ENCODE results near the gene MAML2.

MAML2 gene

GRCh38 chr11:96338910-96339705 lies 3.9 kb downstream of the MAML2 start:
- Histone ChIP-seq H3K27me3 (replicated peaks; ENCODE audit: control insufficient read depth, insufficient read depth, low read length) (no peaks in the 10 kb centered on the region), H3K36me3 (ENCODE audit: control insufficient read depth, insufficient read depth, low read length, severe bottlenecking) (peaks cover 6% of the 10 kb centered on the region), H3K9ac (ENCODE audit: low read length) (peak overlapping the region; percentile 98), H3K4me3 (ENCODE audit: low read length) (peak overlapping the region; percentile 99), H3K9me3 (ENCODE audit: control insufficient read depth, low read length) (no peaks in the 10 kb centered on the region), H3K4me1 (ENCODE audit: control insufficient read depth, insufficient read depth, low read length) (peaks cover 55% of the 10 kb centered on the region)
- DNase-seq (ENCODE audit: low read depth), result peak; percentile 71

- H3K9ac ChIP-seq (ENCODE audit: low read length), result peak overlapping the region; percentile 98
- H3K27me3 ChIP-seq (replicated peaks; ENCODE audit: control insufficient read depth, insufficient read depth, low read length), result no peaks in the 10 kb centered on the region
- peaks cover 6% of the 10 kb centered on the region for H3K36me3 ChIP-seq (ENCODE audit: control insufficient read depth, insufficient read depth, low read length, severe bottlenecking)
- DNase-seq (ENCODE audit: low read depth), result peak; percentile 78
- H3K4me1 ChIP-seq (ENCODE audit: control insufficient read depth, insufficient read depth, low read length), result peaks cover 59% of the 10 kb centered on the region
- H3K4me3 ChIP-seq (ENCODE audit: low read length), result peak overlapping the region; percentile 99
- H3K9me3 ChIP-seq (ENCODE audit: control insufficient read depth, low read length), result no peaks in the 10 kb centered on the region
These were observed 5.2 kb downstream of the MAML2 start for GRCh38 chr11:96337541-96338431.

- peaks cover 71% of the 10 kb centered on the region for H3K4me1 ChIP-seq (ENCODE audit: control insufficient read depth, insufficient read depth, low read length)
- no peaks in the 10 kb centered on the region for H3K27me3 ChIP-seq (replicated peaks; ENCODE audit: control insufficient read depth, insufficient read depth, low read length)
These were observed 7.6 kb downstream of the MAML2 start for GRCh38 chr11:96335388-96335787.

GRCh38 chr11:96334219-96334618 lies 8.8 kb downstream of the MAML2 start:
- Histone ChIP-seq H3K27me3 (replicated peaks; ENCODE audit: control insufficient read depth, insufficient read depth, low read length) (no peaks in the 10 kb centered on the region), H3K4me3 (ENCODE audit: low read length) (no peak overlapping the region), H3K9me3 (ENCODE audit: control insufficient read depth, low read length) (no peaks in the 10 kb centered on the region), H3K4me1 (ENCODE audit: control insufficient read depth, insufficient read depth, low read length) (peaks cover 71% of the 10 kb centered on the region), H3K9ac (ENCODE audit: low read length) (no peak overlapping the region), H3K36me3 (ENCODE audit: control insufficient read depth, insufficient read depth, low read length, severe bottlenecking) (peaks cover 6% of the 10 kb centered on the region)
- DNase-seq (ENCODE audit: low read depth), result no peak

More at GRCh38 chr11:96335388-96335787, 7.6 kb downstream of the MAML2 start:
- no peak for DNase-seq (ENCODE audit: low read depth)
- H3K36me3 ChIP-seq (ENCODE audit: control insufficient read depth, insufficient read depth, low read length, severe bottlenecking), result peaks cover 6% of the 10 kb centered on the region
- H3K9ac ChIP-seq (ENCODE audit: low read length), result no peak overlapping the region
- H3K9me3 ChIP-seq (ENCODE audit: control insufficient read depth, low read length), result no peaks in the 10 kb centered on the region
- H3K4me3 ChIP-seq (ENCODE audit: low read length), result no peak overlapping the region

- peaks cover 71% of the 10 kb centered on the region for H3K4me1 ChIP-seq (ENCODE audit: control insufficient read depth, insufficient read depth, low read length)
- no peaks in the 10 kb centered on the region for H3K27me3 ChIP-seq (replicated peaks; ENCODE audit: control insufficient read depth, insufficient read depth, low read length)
- peak overlapping the region; percentile 41 for H3K9ac ChIP-seq (ENCODE audit: low read length)
- H3K4me3 ChIP-seq (ENCODE audit: low read length), result no peak overlapping the region
- no peaks in the 10 kb centered on the region for H3K9me3 ChIP-seq (ENCODE audit: control insufficient read depth, low read length)
- H3K36me3 ChIP-seq (ENCODE audit: control insufficient read depth, insufficient read depth, low read length, severe bottlenecking), result peaks cover 6% of the 10 kb centered on the region
- peak; percentile 56 for DNase-seq (ENCODE audit: low read depth)
These were observed 9.7 kb downstream of the MAML2 start for GRCh38 chr11:96333191-96333719.

GRCh38 chr11:96332126-96332771 lies 10.7 kb downstream of the MAML2 start:
- peak overlapping the region; percentile 56 for H3K4me3 ChIP-seq (ENCODE audit: low read length)
- peaks cover 6% of the 10 kb centered on the region for H3K36me3 ChIP-seq (ENCODE audit: control insufficient read depth, insufficient read depth, low read length, severe bottlenecking)
- DNase-seq (ENCODE audit: low read depth), result no peak
- no peaks in the 10 kb centered on the region for H3K9me3 ChIP-seq (ENCODE audit: control insufficient read depth, low read length)
- no peaks in the 10 kb centered on the region for H3K27me3 ChIP-seq (replicated peaks; ENCODE audit: control insufficient read depth, insufficient read depth, low read length)
- peaks cover 62% of the 10 kb centered on the region for H3K4me1 ChIP-seq (ENCODE audit: control insufficient read depth, insufficient read depth, low read length)
- H3K9ac ChIP-seq (ENCODE audit: low read length), result peak overlapping the region; percentile 41

GRCh38 chr11:96331699-96332116 lies 11.3 kb downstream of the MAML2 start:
- Histone ChIP-seq H3K9ac (ENCODE audit: low read length) (peak overlapping the region; percentile 41), H3K4me1 (ENCODE audit: control insufficient read depth, insufficient read depth, low read length) (peaks cover 61% of the 10 kb centered on the region), H3K27me3 (replicated peaks; ENCODE audit: control insufficient read depth, insufficient read depth, low read length) (no peaks in the 10 kb centered on the region), H3K36me3 (ENCODE audit: control insufficient read depth, insufficient read depth, low read length, severe bottlenecking) (peaks cover 6% of the 10 kb centered on the region), H3K4me3 (ENCODE audit: low read length) (peak overlapping the region; percentile 56), H3K9me3 (ENCODE audit: control insufficient read depth, low read length) (no peaks in the 10 kb centered on the region)
- no peak for DNase-seq (ENCODE audit: low read depth)

- no peak overlapping the region for H3K9ac ChIP-seq (ENCODE audit: low read length)
- no peaks in the 10 kb centered on the region for H3K9me3 ChIP-seq (ENCODE audit: control insufficient read depth, low read length)
- DNase-seq (ENCODE audit: low read depth), result no peak
- H3K36me3 ChIP-seq (ENCODE audit: control insufficient read depth, insufficient read depth, low read length, severe bottlenecking), result peaks cover 5% of the 10 kb centered on the region
- H3K4me3 ChIP-seq (ENCODE audit: low read length), result no peak overlapping the region
- H3K27me3 ChIP-seq (replicated peaks; ENCODE audit: control insufficient read depth, insufficient read depth, low read length), result no peaks in the 10 kb centered on the region
- H3K4me1 ChIP-seq (ENCODE audit: control insufficient read depth, insufficient read depth, low read length), result peaks cover 61% of the 10 kb centered on the region
These were observed 12.5 kb downstream of the MAML2 start for GRCh38 chr11:96330511-96330859.

- Histone ChIP-seq H3K4me3 (ENCODE audit: low read length) (no peak overlapping the region), H3K4me1 (ENCODE audit: control insufficient read depth, insufficient read depth, low read length) (peaks cover 66% of the 10 kb centered on the region), H3K27me3 (replicated peaks; ENCODE audit: control insufficient read depth, insufficient read depth, low read length) (no peaks in the 10 kb centered on the region), H3K9ac (ENCODE audit: low read length) (no peak overlapping the region), H3K9me3 (ENCODE audit: control insufficient read depth, low read length) (no peaks in the 10 kb centered on the region), H3K36me3 (ENCODE audit: control insufficient read depth, insufficient read depth, low read length, severe bottlenecking) (peaks cover under 1% of the 10 kb centered on the region)
- no peak for DNase-seq (ENCODE audit: low read depth)
These were observed 13.0 kb downstream of the MAML2 start for GRCh38 chr11:96329855-96330510.

- H3K9ac ChIP-seq (ENCODE audit: low read length), result peak overlapping the region; percentile 20
These were observed 13.6 kb downstream of the MAML2 start for GRCh38 chr11:96329419-96329818.

More at GRCh38 chr11:96329419-96329818, 13.6 kb downstream of the MAML2 start:
- Histone ChIP-seq H3K4me1 (ENCODE audit: control insufficient read depth, insufficient read depth, low read length) (peaks cover 70% of the 10 kb centered on the region), H3K9me3 (ENCODE audit: control insufficient read depth, low read length) (no peaks in the 10 kb centered on the region), H3K36me3 (ENCODE audit: control insufficient read depth, insufficient read depth, low read length, severe bottlenecking) (no peaks in the 10 kb centered on the region), H3K4me3 (ENCODE audit: low read length) (no peak overlapping the region), H3K27me3 (replicated peaks; ENCODE audit: control insufficient read depth, insufficient read depth, low read length) (no peaks in the 10 kb centered on the region)
- peak; percentile 21 for DNase-seq (ENCODE audit: low read depth)
